Loucy (cell line): ENCODE measurements around the gene CBARP.
A peak's percentile ranks its signal among the peaks of the same experiment; 100 is the strongest.

Source experiments
- H2AFZ ChIP-seq: fragments of 200-600 bp; sonication (generic); 2 replicates; pipeline ENCODE4 v1.6.0; 2016; ENCODE audit warnings: antibody characterized with exemption, mild to moderate bottlenecking, low read length, moderate library complexity
- H3F3A ChIP-seq: fragments of 200-600 bp; 2 replicates; pipeline ENCODE4 v1.6.0; 2016; ENCODE audit warnings: antibody characterized with exemption, low read depth, mild to moderate bottlenecking
- H3K27me3 ChIP-seq: fragments of 200-600 bp; sonication (generic); 2 replicates; pipeline ENCODE4 v1.6.1; 2014; ENCODE audit warnings: low read length, mild to moderate bottlenecking; ENCODE audit not compliant: insufficient read depth, poor library complexity, severe bottlenecking
- H3K36me3 ChIP-seq: fragments of 200-600 bp; sonication (generic); 2 replicates; pipeline ENCODE4 v1.6.1; 2016; ENCODE audit warnings: low read length; ENCODE audit not compliant: insufficient read depth
- H3K4me1 ChIP-seq: fragments of 200-600 bp; sonication (generic); 2 replicates; pipeline ENCODE4 v1.5.1; 2014; ENCODE audit warnings: low read length, mild to moderate bottlenecking; ENCODE audit not compliant: insufficient read depth, poor library complexity, severe bottlenecking
- H3K4me2 ChIP-seq: fragments of 200-600 bp; sonication (generic); 2 replicates; pipeline ENCODE4 v1.6.0; 2014; ENCODE audit warnings: antibody characterized with exemption, low read length, low read depth, mild to moderate bottlenecking; ENCODE audit not compliant: poor library complexity, severe bottlenecking
- H3K4me3 ChIP-seq: fragments of 200-600 bp; sonication (generic); 2 replicates; pipeline ENCODE4 v1.5.1; 2014; ENCODE audit warnings: low read length, mild to moderate bottlenecking, mixed read lengths; ENCODE audit not compliant: poor library complexity, severe bottlenecking
- H3K79me2 ChIP-seq: fragments of 200-600 bp; sonication (generic); 2 replicates; pipeline ENCODE4 v1.6.1; 2014; ENCODE audit warnings: low read length; ENCODE audit not compliant: insufficient read depth
- H3K9ac ChIP-seq: fragments of 200-600 bp; sonication (generic); 2 replicates; pipeline ENCODE4 v1.6.0; 2014; ENCODE audit warnings: mild to moderate bottlenecking, low read depth, low read length, moderate library complexity; ENCODE audit not compliant: poor library complexity, severe bottlenecking
- H3K9me2 ChIP-seq: fragments of 200-600 bp; sonication (generic); replicated peaks from 2 replicates; pipeline ENCODE4 v1.6.1; 2016; ENCODE audit warnings: low read depth, low read length, mixed read lengths
- H3K9me3 ChIP-seq: fragments of 200-600 bp; sonication (generic); 2 replicates; pipeline ENCODE4 v1.6.1; 2014; ENCODE audit warnings: mild to moderate bottlenecking, antibody characterized with exemption, low read length, low read depth; ENCODE audit not compliant: insufficient read depth
- H4K20me1 ChIP-seq: fragments of 200-600 bp; sonication (generic); 2 replicates; pipeline ENCODE4 v1.6.0; 2014; ENCODE audit warnings: antibody characterized with exemption, low read length, mild to moderate bottlenecking; ENCODE audit not compliant: insufficient read depth, poor library complexity, severe bottlenecking
- EZH2phosphoT487 ChIP-seq: fragments of 200-600 bp; IDR thresholded peaks from 2 replicates; pipeline ENCODE4 v1.6.1; 2018; ENCODE audit warnings: antibody characterized with exemption, mild to moderate bottlenecking, moderate library complexity, borderline replicate concordance
- TF ChIP-seq, protein P1 (sequence below): fragments of 200-600 bp; sonication (generic); conservative IDR thresholded peaks from 2 replicates; pipeline ENCODE4 v1.5.1; 2014; ENCODE audit warnings: mild to moderate bottlenecking, antibody characterized with exemption, low read length

CBARP gene

DNA sequence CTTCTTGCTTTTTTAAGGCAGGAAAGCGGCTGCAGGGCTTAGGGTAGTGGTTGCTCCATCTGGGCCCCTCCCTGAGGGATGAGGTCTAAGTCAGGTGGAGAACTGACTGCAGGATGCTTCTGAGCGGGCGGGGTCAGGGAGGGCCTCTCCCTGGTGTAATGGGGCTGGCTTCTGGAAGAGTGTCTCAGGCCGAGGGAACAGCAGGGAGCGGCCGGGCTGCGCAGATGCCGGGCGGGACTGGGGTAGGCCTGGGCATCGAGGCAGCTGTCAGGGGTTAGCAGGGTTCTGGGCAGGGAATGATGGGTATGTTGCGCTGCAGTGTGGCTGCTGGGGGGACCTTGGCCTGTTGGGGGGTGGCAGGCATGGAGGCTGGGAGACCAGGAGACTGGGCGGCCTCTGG, 40.3 kb upstream of the CBARP start:
- Histone ChIP-seq H4K20me1 (peaks cover 31% of the 10 kb centered on the region), H3K4me3 (no peak overlapping the region), H3K27me3 (no peaks in the 10 kb centered on the region), H3K36me3 (peaks cover 29% of the 10 kb centered on the region; the same call in 1 of the 2 replicates), H3F3A (peaks cover 7% of the 10 kb centered on the region; the same call in 1 of the 2 replicates), H3K79me2 (peaks cover 36% of the 10 kb centered on the region), H3K9ac (no peak overlapping the region), H3K4me2 (no peak overlapping the region), H3K9me2 (no peaks in the 10 kb centered on the region), H2AFZ (no peak overlapping the region), H3K4me1 (peaks cover 10% of the 10 kb centered on the region), H3K9me3 (no peaks in the 10 kb centered on the region)
- no peak for TF ChIP-seq EZH2phosphoT487
- TF ChIP-seq, protein P1, sequence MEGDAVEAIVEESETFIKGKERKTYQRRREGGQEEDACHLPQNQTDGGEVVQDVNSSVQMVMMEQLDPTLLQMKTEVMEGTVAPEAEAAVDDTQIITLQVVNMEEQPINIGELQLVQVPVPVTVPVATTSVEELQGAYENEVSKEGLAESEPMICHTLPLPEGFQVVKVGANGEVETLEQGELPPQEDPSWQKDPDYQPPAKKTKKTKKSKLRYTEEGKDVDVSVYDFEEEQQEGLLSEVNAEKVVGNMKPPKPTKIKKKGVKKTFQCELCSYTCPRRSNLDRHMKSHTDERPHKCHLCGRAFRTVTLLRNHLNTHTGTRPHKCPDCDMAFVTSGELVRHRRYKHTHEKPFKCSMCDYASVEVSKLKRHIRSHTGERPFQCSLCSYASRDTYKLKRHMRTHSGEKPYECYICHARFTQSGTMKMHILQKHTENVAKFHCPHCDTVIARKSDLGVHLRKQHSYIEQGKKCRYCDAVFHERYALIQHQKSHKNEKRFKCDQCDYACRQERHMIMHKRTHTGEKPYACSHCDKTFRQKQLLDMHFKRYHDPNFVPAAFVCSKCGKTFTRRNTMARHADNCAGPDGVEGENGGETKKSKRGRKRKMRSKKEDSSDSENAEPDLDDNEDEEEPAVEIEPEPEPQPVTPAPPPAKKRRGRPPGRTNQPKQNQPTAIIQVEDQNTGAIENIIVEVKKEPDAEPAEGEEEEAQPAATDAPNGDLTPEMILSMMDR: no peak

DNA sequence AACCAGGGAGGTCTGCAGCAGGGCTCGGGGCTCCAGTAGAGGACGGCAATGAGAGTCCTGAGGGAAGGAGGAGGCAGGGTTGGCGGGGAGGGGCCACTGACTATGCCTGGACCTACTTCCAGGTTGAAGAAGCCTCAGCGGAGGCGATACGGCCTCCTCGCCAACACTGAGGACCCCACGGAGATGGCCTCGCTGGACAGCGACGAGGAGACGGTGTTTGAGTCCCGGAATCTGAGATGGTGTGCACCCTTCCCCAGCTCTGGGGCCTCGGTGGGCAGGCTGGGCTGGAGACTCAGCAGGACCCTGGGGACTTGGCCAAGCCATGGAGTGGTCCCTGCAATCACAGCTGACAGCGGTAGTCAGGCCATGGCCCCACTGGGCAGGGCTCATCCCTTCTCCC, 39.3 kb upstream of the CBARP start:
- peak overlapping the region; percentile 85 for H3K9ac ChIP-seq
- no peaks in the 10 kb centered on the region for H3K9me2 ChIP-seq
- peaks cover 46% of the 10 kb centered on the region for H3K79me2 ChIP-seq
- peaks cover 40% of the 10 kb centered on the region; the same call in 1 of the 2 replicates for H3K36me3 ChIP-seq
- peaks cover 41% of the 10 kb centered on the region for H4K20me1 ChIP-seq
- H3K4me2 ChIP-seq: peak overlapping the region; percentile 98
- H2AFZ ChIP-seq: no peak overlapping the region
- H3K27me3 ChIP-seq: no peaks in the 10 kb centered on the region
- H3K9me3 ChIP-seq: no peaks in the 10 kb centered on the region
- no peak for TF ChIP-seq EZH2phosphoT487
- TF ChIP-seq, protein P1: no peak
- peak overlapping the region; percentile 90 for H3K4me3 ChIP-seq
- peaks cover 18% of the 10 kb centered on the region for H3K4me1 ChIP-seq
- H3F3A ChIP-seq: peaks cover 13% of the 10 kb centered on the region

DNA sequence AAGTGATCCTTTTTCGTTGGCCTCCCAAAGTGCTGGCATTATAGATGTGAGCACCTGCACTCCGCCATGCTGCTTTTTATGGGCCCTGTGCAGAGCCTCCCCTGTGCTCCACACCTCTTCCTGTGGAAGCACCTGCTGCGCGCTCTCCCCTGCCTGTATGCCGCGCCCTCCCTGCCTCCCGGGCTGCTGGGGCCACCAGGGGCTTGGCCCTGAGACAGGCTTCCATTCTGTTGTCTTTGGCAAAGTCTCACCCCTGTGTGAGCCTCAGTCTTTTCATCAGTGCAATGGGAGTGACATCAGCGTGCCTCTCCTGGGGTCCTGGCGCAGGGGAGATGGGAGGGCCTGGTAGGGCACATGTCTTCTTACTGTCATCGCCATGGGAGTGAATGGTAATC, 38.8 kb upstream of the CBARP start:
- no peaks in the 10 kb centered on the region for H3K9me2 ChIP-seq
- no peaks in the 10 kb centered on the region for H3K27me3 ChIP-seq
- H3K4me1 ChIP-seq: peaks cover 23% of the 10 kb centered on the region
- H3K36me3 ChIP-seq: peaks cover 44% of the 10 kb centered on the region; the same call in 1 of the 2 replicates
- H3F3A ChIP-seq: peaks cover 14% of the 10 kb centered on the region
- H4K20me1 ChIP-seq: peaks cover 46% of the 10 kb centered on the region
- peak overlapping the region; percentile 98 for H3K4me2 ChIP-seq
- peak overlapping the region; percentile 85 for H3K9ac ChIP-seq
- no peak overlapping the region for H2AFZ ChIP-seq
- H3K4me3 ChIP-seq: peak overlapping the region; percentile 90
- peaks cover 51% of the 10 kb centered on the region for H3K79me2 ChIP-seq
- H3K9me3 ChIP-seq: no peaks in the 10 kb centered on the region
- no peak for TF ChIP-seq EZH2phosphoT487
- TF ChIP-seq, protein P1: no peak
